LNCAP (cell line): ENCODE data around the gene TBCD.

Experiments used
- CTCF ChIP-seq: fragments of 450-650 bp; IDR thresholded peaks from 2 replicates; pipeline ENCODE4 v1.5.1; 2017; ENCODE audit warnings: mild to moderate bottlenecking

TBCD gene

GRCh38 chr17:82843904-82844680 lies 92.2 kb downstream of the TBCD start:
- TF ChIP-seq CTCF = no peak

DNA sequence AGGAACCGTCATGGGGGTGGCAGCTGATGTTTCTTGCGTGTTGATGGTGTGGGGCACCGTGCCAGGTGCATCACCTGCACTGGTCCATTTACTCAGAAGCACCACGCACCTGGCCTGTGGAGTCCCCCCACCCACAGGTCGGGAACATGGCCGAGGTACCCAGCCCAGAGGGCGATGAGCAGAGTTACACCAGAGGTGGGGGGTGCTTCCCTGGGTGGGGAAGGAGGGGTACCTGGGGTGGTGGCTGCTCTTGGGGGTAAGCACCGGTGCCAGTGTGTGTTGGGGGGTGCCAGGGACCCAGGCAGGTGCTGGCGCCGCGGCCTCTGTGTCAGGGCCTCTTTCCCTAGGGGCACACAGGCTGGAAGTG lies 92.9 kb downstream of the TBCD start:
- TF ChIP-seq CTCF = no peak

GRCh38 chr17:82845163-82845807 lies 93.4 kb downstream of the TBCD start:
- no peak for TF ChIP-seq CTCF

DNA sequence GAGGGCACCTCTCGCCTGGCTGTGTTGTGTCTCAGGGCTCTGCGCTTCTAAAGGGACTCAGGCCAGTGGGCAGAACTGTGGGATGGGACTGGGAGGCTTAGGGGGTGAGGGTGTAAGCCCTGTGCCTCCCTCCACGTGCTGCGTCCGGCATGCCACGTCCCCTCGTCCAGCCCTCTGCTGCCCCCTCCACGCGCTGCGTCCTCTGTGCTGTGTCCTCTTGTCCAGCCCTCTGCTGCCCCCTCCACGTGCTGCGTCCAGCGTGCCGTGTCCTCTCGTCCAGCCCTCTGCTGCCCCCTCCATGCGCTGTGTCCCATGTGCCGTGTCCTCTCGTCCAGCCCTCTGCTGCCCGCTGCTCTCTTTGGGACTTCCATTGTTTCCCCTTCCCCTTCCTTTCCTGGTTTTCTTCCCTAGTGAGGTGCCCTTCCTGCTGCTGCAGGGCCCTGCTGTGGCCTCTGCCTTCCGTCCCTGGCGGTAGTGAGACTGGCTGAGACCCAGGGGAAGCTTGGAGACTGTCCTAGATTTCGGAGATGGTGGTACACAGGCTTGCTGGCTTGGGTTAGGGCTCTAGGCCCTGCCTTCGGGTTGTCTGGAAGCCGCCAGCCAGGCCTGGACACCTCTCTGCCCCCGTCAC lies 94.3 kb downstream of the TBCD start:
- TF ChIP-seq CTCF = no peak

GRCh38 chr17:82848022-82848592 lies 96.2 kb downstream of the TBCD start:
- TF ChIP-seq CTCF = no peak

DNA sequence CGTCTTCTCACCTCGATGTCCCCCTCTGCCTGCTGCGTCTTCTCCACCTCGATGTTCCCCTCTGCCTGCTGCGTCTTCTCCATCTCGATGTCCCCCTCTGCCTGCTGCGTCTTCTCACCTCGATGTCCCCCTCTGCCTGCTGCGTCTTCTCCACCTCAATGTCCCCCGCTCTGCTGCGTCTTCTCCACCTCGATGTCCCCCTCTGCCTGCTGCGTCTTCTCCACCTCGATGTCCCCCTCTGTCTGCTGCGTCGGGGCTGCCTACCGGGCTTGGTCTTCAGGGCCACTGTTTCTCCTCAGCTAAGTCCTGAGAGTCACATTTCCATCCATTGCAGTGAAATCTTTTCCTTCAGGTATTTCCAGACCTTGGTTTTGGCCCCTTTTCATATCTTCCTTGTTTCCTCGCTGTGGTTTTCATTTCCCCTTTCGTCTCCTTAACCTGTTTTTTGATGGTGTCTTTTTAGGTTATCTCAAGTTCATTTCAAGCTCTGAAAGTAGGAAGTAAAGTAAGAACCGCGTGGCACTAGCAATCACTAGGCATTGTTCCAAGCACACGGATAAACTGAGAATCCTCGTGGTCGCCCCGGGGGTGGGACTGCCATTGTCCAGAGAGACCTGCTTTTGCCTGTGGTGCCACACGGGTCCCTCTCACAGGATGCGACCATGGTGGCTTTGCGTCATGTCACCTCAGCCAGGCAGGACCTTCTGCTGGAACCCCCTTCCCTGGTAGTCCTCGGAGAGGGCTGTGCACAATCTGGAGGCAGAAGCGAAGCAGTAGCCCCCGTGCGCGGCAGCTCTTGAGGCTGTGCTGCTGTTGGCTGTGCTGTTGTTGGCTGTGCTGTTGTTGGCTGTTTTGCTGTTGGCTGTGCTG lies 97.4 kb downstream of the TBCD start:
- no peak for TF ChIP-seq CTCF

GRCh38 chr17:82851381-82851780 lies 99.5 kb downstream of the TBCD start:
- TF ChIP-seq CTCF = no peak
